ENCODE measurements around the gene MATN3. TPM values are rescaled to one million over a fixed set of nuclear protein-coding genes. Genes with fewer than 3 reads are reported as not detected.

The MATN3 gene
- total and polyA plus RNA-seq, 2 donors (not counting 3 experiments of a cell fraction or from before 2014, with no cell fraction given) = 1.8 to 3.4 TPM

DNA sequence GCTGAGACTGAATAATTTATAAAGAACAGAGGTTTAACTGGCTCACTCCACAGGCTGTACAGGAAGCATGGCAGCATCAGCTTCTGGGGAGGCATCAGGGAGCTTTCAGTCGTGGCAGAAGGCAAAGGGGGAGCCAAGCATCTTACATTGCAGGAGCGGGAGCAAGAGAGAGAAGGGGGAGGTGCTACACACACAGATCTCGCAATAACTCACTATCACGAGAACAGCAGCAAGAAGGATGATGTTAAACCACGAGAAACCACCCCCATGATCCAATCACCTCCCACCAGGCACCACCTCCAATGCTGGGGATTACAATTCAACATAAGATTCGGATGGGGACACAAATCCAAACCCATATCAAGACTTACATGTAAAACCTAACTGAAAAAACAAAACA, 17.8 kb upstream of the MATN3 start:
- Histone ChIP-seq H3K9ac (replicated peaks; ENCODE audit: extremely low read depth, insufficient read depth, low read length) (no peak overlapping the region), H3K4me1 (ENCODE audit: control insufficient read depth, extremely low read depth, insufficient read depth, low read length) (peaks cover 30% of the 10 kb centered on the region), H3K9me1 (replicated peaks; ENCODE audit: control insufficient read depth, extremely low read depth, insufficient read depth, low read length) (no peaks in the 10 kb centered on the region), H3K9me3 (replicated peaks; ENCODE audit: control insufficient read depth, insufficient read depth, low read length) (no peaks in the 10 kb centered on the region), H2AFZ (ENCODE audit: low read depth, low read length) (no peak overlapping the region), H3K4me3 (replicated peaks in 1 of 3; ENCODE audit: insufficient read depth in 1 of 3, low read depth in 1 of 3, low read length in 3 of 3) (no peak overlapping the region), H3K36me3 (ENCODE audit: control insufficient read depth in 2 of 2, extremely low read depth in 1 of 2, insufficient read depth in 2 of 2, low read length in 2 of 2) (peaks cover 13 to 15% of the 10 kb centered on the region in 2 experiments), H3K27ac (ENCODE audit: insufficient read depth, low read depth, low read length) (no peak overlapping the region), H4K20me1 (replicated peaks; ENCODE audit: control insufficient read depth, extremely low read depth, insufficient read depth, low read length) (no peaks in the 10 kb centered on the region), H3K4me2 (ENCODE audit: insufficient read depth, low read length) (no peak overlapping the region), H3K27me3 (ENCODE audit: control insufficient read depth in 2 of 2, insufficient read depth in 2 of 2, low read length in 2 of 2) (no peaks in the 10 kb centered on the region), H3K79me2 (ENCODE audit: control insufficient read depth, insufficient read depth, low read length) (no peaks in the 10 kb centered on the region)
- FAIRE-seq (no peak), DNase-seq (ENCODE audit: low read depth, low spot score) (no peak)
- TF ChIP-seq POLR2A (IDR thresholded peaks at IDR 0.05; ENCODE audit: low read depth, low read length) = no peak
- TF ChIP-seq GATA2 (IDR thresholded peaks at IDR 0.05; ENCODE audit: insufficient read depth, insufficient read length, low read depth, low read length) = no peak
- TF ChIP-seq MAX (IDR thresholded peaks at IDR 0.05; ENCODE audit: insufficient read depth, insufficient read length) = no peak
- no peak for TF ChIP-seq CTCF (IDR thresholded peaks at IDR 0.05; ENCODE audit: extremely low read depth in 1 of 2, insufficient read depth in 1 of 2, low read depth in 1 of 2, low read length in 2 of 2)
- no peak for TF ChIP-seq FOS (IDR thresholded peaks at IDR 0.05; ENCODE audit: borderline replicate concordance, insufficient read depth, low read length)
- TF ChIP-seq EZH2 (IDR thresholded peaks at IDR 0.05; ENCODE audit: borderline replicate concordance, low read depth, low read length, severe bottlenecking) = no peak
- TF ChIP-seq MYC (IDR thresholded peaks at IDR 0.05; ENCODE audit: low read depth, low read length) = no peak
- no peak for TF ChIP-seq JUN (IDR thresholded peaks at IDR 0.05; ENCODE audit: borderline replicate concordance, insufficient read depth, insufficient read length, low read depth)
- no peak for TF ChIP-seq POLR2AphosphoS5 (IDR thresholded peaks at IDR 0.05; ENCODE audit: insufficient read depth, low read depth, low read length)
- no TSS peak for BruUV-seq (replicated peaks)
- ChIA-PET POLR2A (no interaction called here), CTCF (interaction anchor here (2.2 kb wide), 1 partner anchor 15 kb away, joined by 11 read pairs; no protein-coding TSS in a partner anchor)
- intact Hi-C loops (cut with micrococcal nuclease) (no loop called here), dilution Hi-C loops (cut with MboI; ENCODE audit: extremely low pct_ligation_motif_present, low sequenced_read_pairs) (no loop called here)

Data from endothelial cell of umbilical vein (primary cell).